Measurements from ENCODE around the gene CLEC2D.

- TF ChIP-seq RAD21 (IDR thresholded peaks at IDR 0.05; ENCODE audit: low read depth), result no peak
- TF ChIP-seq MAX (IDR thresholded peaks at IDR 0.05), result no peak
Measured at GRCh38 chr12:9649532-9649940, 20.0 kb upstream of the CLEC2D start.
